Endothelial cell of umbilical vein (primary cell): ENCODE data around the gene WNT2. TPM values are rescaled to one million over a fixed set of nuclear protein-coding genes. Genes with fewer than 3 reads are reported as not detected.

Experiments
- BruUV-seq: library from RNA; stranded (reverse); fragments of 400-500 nt; replicated peaks from 2 replicates; lab custom pipeline; 2021; lab: Mats Ljungman, UMichigan
- CTCF ChIA-PET: fragments of 300-600, 350-600 bp; sonication (Branson Sonifier 250); formaldehyde crosslinking; loops from one replicate; lab custom pipeline; 2021; ENCODE audit warnings: antibody characterized with exemption, inconsistent platforms; lab: Charles Lee
- POLR2A ChIA-PET: fragments of 300-600, 350-600 bp; sonication (Branson Sonifier 250); formaldehyde crosslinking; loops from one replicate; lab custom pipeline; 2021; ENCODE audit warnings: antibody characterized with exemption, inconsistent platforms; lab: Charles Lee
- DNase-seq: peaks from one replicate; pipeline ENCODE4 v3.0.0-alpha.2; 2011; ENCODE audit warnings: low read depth, low spot score
- FAIRE-seq: peaks from 2 replicates; lab custom pipeline; 2011; peaks lifted over from hg19 to GRCh38; lab: Jason Lieb, UNC
- H2AFZ ChIP-seq: 2 replicates; pipeline ENCODE4 v1.6.0; 2012; ENCODE audit warnings: low read depth, low read length, control low read depth, inconsistent platforms
- H3K27ac ChIP-seq: 2 replicates; pipeline ENCODE4 v1.5.1; 2011; ENCODE audit warnings: low read depth, mild to moderate bottlenecking, control low read depth, low read length, moderate library complexity; ENCODE audit not compliant: insufficient read depth
- H3K27me3 ChIP-seq, 2 experiments: 2 replicates each; pipeline versions ENCODE4 v1.6.0 to v1.6.1; 2011; ENCODE audit warnings: low read length in 2 of 2, mixed read lengths in 1 of 2; ENCODE audit not compliant: control insufficient read depth in 2 of 2, insufficient read depth in 2 of 2
- H3K36me3 ChIP-seq, 2 experiments: 2 replicates in 1 of 2; 3 replicates in 1 of 2; pipeline ENCODE4 v1.5.1; 2011; ENCODE audit warnings: low read length in 2 of 2, mild to moderate bottlenecking in 1 of 2, moderate library complexity in 1 of 2; ENCODE audit not compliant: control insufficient read depth in 2 of 2, insufficient read depth in 2 of 2; ENCODE audit errors: extremely low read depth in 1 of 2
- H3K4me1 ChIP-seq: 3 replicates; pipeline ENCODE4 v1.5.1; 2011; ENCODE audit warnings: mild to moderate bottlenecking, low read length; ENCODE audit not compliant: control insufficient read depth, insufficient read depth; ENCODE audit errors: extremely low read depth
- H3K4me2 ChIP-seq: 2 replicates; pipeline ENCODE4 v1.6.1; 2011; ENCODE audit warnings: low read length, control low read depth, mixed read lengths; ENCODE audit not compliant: insufficient read depth
- H3K4me3 ChIP-seq, 3 experiments: fragments of 200-600 bp in 1 of 3; sonication (generic), shearing (Covaris generic) in 1 of 3; replicated peaks in 1 of 3; 2 replicates each; pipeline ENCODE4 v1.5.1; 2011 to 2016; ENCODE audit warnings: control low read depth in 3 of 3, low read length in 3 of 3, mild to moderate bottlenecking in 2 of 3, inconsistent platforms in 1 of 3, low read depth in 1 of 3, moderate library complexity in 1 of 3; ENCODE audit not compliant: insufficient read depth in 1 of 3
- H3K79me2 ChIP-seq: 2 replicates; pipeline ENCODE4 v1.6.0; 2012; ENCODE audit warnings: low read length, inconsistent platforms; ENCODE audit not compliant: control insufficient read depth, insufficient read depth
- H3K9ac ChIP-seq: replicated peaks from 2 replicates; pipeline ENCODE3; 2011; ENCODE audit warnings: low read length, control low read depth; ENCODE audit not compliant: insufficient read depth; ENCODE audit errors: extremely low read depth
- H3K9me1 ChIP-seq: replicated peaks from 3 replicates; pipeline ENCODE4 v1.6.0; 2011; ENCODE audit warnings: mild to moderate bottlenecking, low read length; ENCODE audit not compliant: control insufficient read depth, insufficient read depth; ENCODE audit errors: extremely low read depth
- H3K9me3 ChIP-seq: replicated peaks from 2 replicates; pipeline ENCODE4 v1.5.1; 2012; ENCODE audit warnings: low read length, inconsistent platforms; ENCODE audit not compliant: control insufficient read depth, insufficient read depth
- H4K20me1 ChIP-seq: replicated peaks from 2 replicates; pipeline ENCODE3; 2011; ENCODE audit warnings: mild to moderate bottlenecking, low read length; ENCODE audit not compliant: control insufficient read depth, insufficient read depth; ENCODE audit errors: extremely low read depth
- EZH2 ChIP-seq: IDR thresholded peaks from 2 replicates; pipeline ENCODE4 v1.6.1; 2012; ENCODE audit warnings: borderline replicate concordance, low read depth, mild to moderate bottlenecking, moderate library complexity, low read length, inconsistent platforms; ENCODE audit not compliant: severe bottlenecking
- FOS ChIP-seq: IDR thresholded peaks from 2 replicates; pipeline ENCODE4 v1.6.1; 2011; ENCODE audit warnings: mild to moderate bottlenecking, low read length, moderate library complexity, borderline replicate concordance; ENCODE audit not compliant: insufficient read depth
- GATA2 ChIP-seq: IDR thresholded peaks from 2 replicates; pipeline ENCODE4 v1.7.0; 2011; ENCODE audit warnings: low read depth, mild to moderate bottlenecking, moderate library complexity, mixed read lengths, low read length; ENCODE audit not compliant: insufficient read length, insufficient read depth
- JUN ChIP-seq: IDR thresholded peaks from 2 replicates; pipeline ENCODE4 v1.6.1; 2011; ENCODE audit warnings: borderline replicate concordance, low read depth; ENCODE audit not compliant: insufficient read length, insufficient read depth
- MYC ChIP-seq: IDR thresholded peaks from one replicate; pipeline ENCODE4 v1.6.1; 2011; ENCODE audit warnings: mild to moderate bottlenecking, low read depth, low read length
- POLR2A ChIP-seq: IDR thresholded peaks from 2 replicates; pipeline ENCODE4 v1.6.1; 2012; ENCODE audit warnings: low read depth, mild to moderate bottlenecking, control low read depth, low read length
- POLR2AphosphoS5 ChIP-seq: IDR thresholded peaks from 2 replicates; pipeline ENCODE4 v1.6.1; 2012; ENCODE audit warnings: low read depth, mild to moderate bottlenecking, control low read depth, low read length, moderate library complexity; ENCODE audit not compliant: insufficient read depth
- dilution Hi-C: fragments of 300-500 bp; cut with MboI; formaldehyde crosslinking; loops from one replicate; pipeline ENCODE4 v1.15.0; 2019; ENCODE audit warnings: low sequenced_read_pairs; ENCODE audit not compliant: extremely low pct_ligation_motif_present
- intact Hi-C: fragments of 100-400 bp; cut with micrococcal nuclease; formaldehyde crosslinking; loops from one replicate; pipeline ENCODE4 v1.10.0; 2022
- polyA plus RNA-seq, 4 experiments: library from polyadenylated mRNA; depleted of rRNA in 3 of 4; stranded (reverse) in 3 of 4; unstranded in 1 of 4; fragments of >200 nt; gene quantifications; 2 replicates each; pipeline versions ENCODE4 v1.2.1 to v1.2.3, GENCODE V29; 2011 to 2012; ENCODE audit warnings: missing spikeins in 1 of 4
- total RNA-seq: library from RNA; stranded (reverse); gene quantifications from 2 replicates; pipeline ENCODE4 v1.2.3, GENCODE V29; 2021
- TF ChIP-seq, protein P1 (sequence below): IDR thresholded peaks from 2 replicates; pipeline ENCODE4 v1.6.1; 2011; ENCODE audit not compliant: insufficient read depth, insufficient read length
- TF ChIP-seq, protein P2 (sequence below), 2 donors: IDR thresholded peaks; 1 replicate in 1 of 2; 2 replicates in 1 of 2; pipeline ENCODE4 v1.5.1; 2011; ENCODE audit warnings: low read length in 2 of 2, mild to moderate bottlenecking in 2 of 2, moderate library complexity in 2 of 2, control low read depth in 1 of 2, inconsistent platforms in 1 of 2, low read depth in 1 of 2; ENCODE audit not compliant: insufficient read depth in 1 of 2; ENCODE audit errors: extremely low read depth in 1 of 2

WNT2 gene
- total and polyA plus RNA-seq, 2 donors (not counting 3 experiments of a cell fraction or from before 2014, with no cell fraction given) = not detected

DNA sequence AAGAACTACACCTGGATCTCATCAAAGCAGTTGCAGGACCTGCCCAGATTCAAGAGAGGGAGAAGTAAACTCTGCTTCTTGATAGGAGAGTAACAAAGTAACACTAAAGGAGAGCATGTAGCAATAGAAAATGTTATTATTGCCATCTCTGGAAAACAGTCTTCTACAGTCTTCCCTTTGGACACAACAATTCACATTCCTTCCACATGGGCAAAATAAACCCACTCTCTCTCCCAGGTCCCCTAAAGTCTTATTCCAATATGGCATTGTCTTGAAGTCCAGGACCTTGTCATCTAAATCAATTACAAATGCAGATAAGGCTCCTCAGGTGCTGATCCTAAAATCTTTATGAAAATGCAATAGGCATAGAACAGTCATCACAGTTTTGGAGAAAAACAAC is 10.3 kb upstream of the WNT2 start:
- TF ChIP-seq POLR2A = no peak
- no peak for TF ChIP-seq JUN
- TF ChIP-seq GATA2 = no peak
- TF ChIP-seq, protein P1, sequence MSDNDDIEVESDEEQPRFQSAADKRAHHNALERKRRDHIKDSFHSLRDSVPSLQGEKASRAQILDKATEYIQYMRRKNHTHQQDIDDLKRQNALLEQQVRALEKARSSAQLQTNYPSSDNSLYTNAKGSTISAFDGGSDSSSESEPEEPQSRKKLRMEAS = no peak
- TF ChIP-seq, protein P2, sequence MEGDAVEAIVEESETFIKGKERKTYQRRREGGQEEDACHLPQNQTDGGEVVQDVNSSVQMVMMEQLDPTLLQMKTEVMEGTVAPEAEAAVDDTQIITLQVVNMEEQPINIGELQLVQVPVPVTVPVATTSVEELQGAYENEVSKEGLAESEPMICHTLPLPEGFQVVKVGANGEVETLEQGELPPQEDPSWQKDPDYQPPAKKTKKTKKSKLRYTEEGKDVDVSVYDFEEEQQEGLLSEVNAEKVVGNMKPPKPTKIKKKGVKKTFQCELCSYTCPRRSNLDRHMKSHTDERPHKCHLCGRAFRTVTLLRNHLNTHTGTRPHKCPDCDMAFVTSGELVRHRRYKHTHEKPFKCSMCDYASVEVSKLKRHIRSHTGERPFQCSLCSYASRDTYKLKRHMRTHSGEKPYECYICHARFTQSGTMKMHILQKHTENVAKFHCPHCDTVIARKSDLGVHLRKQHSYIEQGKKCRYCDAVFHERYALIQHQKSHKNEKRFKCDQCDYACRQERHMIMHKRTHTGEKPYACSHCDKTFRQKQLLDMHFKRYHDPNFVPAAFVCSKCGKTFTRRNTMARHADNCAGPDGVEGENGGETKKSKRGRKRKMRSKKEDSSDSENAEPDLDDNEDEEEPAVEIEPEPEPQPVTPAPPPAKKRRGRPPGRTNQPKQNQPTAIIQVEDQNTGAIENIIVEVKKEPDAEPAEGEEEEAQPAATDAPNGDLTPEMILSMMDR (IDR thresholded peaks at IDR 0.05; ENCODE audit: extremely low read depth in 1 of 2, insufficient read depth in 1 of 2, low read depth in 1 of 2, low read length in 2 of 2) = no peak
- TF ChIP-seq FOS = no peak
- TF ChIP-seq EZH2 = no peak
- no peak for TF ChIP-seq POLR2AphosphoS5
- TF ChIP-seq MYC = no peak
- Histone ChIP-seq H4K20me1 (no peaks in the 10 kb centered on the region), H3K4me2 (no peak overlapping the region), H3K79me2 (no peaks in the 10 kb centered on the region), H3K9me3 (no peaks in the 10 kb centered on the region), H3K36me3 (no peaks in the 10 kb centered on the region), H3K4me1 (no peaks in the 10 kb centered on the region), H3K27ac (no peak overlapping the region), H3K9ac (no peak overlapping the region), H2AFZ (no peak overlapping the region), H3K9me1 (no peaks in the 10 kb centered on the region), H3K27me3 (peaks cover 10 to 28% of the 10 kb centered on the region in 2 experiments), H3K4me3 (no peak overlapping the region)
- BruUV-seq = no TSS peak
- intact Hi-C loops = no loop called here
- FAIRE-seq (no peak), DNase-seq (no peak)
- POLR2A ChIA-PET = no interaction called here
- CTCF ChIA-PET = no interaction called here
- dilution Hi-C loops = no loop called here
